GM21526 (cell line): ENCODE results near the gene ADAMTSL4.
A peak's percentile ranks its signal among the peaks of the same experiment; 100 is the strongest.
"Not testable (repeated sequence)": the region's sequence is repeated elsewhere in the genome, so short reads cannot be mapped to it uniquely, and the experiment has no call there.

Experiments
- ATAC-seq: cut with Tn5 transposase; IDR thresholded peaks from one replicate; pipeline ENCODE4 v1.9.1; 2021; ENCODE audit warnings: moderate library complexity; ENCODE audit not compliant: unreplicated experiment, low FRiP score

The ADAMTSL4 gene

GRCh38 chr1:150565240-150565991 is 16.2 kb downstream of the ADAMTSL4 start:
- ATAC-seq = not testable (repeated sequence)

DNA sequence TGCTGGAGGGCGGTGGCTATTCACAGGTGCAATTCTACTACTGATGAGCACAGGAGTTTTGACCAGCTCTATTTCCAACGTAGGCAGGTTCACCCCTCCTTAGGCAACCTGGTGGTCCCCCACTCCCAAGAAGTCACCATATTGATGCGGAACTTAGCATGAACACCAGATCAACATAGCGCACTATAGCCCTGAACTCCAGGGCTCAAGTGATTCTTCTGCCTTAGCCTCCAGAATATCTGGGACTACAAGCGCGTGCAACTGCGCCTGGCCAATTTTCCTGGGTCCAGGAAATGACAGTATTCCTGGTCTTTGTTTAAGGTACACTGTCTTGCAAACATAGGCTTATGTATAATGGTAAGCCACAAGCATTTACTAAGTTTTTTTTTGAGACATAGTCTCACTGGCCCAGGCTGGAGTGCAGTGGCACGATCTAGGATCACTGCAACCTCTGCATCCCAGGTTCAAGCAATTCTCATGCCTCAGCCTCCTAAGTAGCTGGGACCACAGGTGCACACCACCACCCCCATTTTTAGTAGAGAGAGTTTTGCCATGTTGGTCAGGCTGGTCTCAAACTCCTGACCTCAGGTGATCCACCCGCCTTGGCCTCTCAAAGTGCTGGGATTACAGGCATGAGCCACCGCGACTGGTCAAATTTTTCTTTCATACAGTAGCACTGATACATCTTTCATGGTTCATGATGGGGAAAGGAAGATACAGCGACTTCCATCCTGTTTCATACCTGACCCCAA is 17.6 kb downstream of the ADAMTSL4 start:
- ATAC-seq = no peak

- no peak for ATAC-seq
Measured at GRCh38 chr1:150567341-150567716, 18.1 kb downstream of the ADAMTSL4 start.

DNA sequence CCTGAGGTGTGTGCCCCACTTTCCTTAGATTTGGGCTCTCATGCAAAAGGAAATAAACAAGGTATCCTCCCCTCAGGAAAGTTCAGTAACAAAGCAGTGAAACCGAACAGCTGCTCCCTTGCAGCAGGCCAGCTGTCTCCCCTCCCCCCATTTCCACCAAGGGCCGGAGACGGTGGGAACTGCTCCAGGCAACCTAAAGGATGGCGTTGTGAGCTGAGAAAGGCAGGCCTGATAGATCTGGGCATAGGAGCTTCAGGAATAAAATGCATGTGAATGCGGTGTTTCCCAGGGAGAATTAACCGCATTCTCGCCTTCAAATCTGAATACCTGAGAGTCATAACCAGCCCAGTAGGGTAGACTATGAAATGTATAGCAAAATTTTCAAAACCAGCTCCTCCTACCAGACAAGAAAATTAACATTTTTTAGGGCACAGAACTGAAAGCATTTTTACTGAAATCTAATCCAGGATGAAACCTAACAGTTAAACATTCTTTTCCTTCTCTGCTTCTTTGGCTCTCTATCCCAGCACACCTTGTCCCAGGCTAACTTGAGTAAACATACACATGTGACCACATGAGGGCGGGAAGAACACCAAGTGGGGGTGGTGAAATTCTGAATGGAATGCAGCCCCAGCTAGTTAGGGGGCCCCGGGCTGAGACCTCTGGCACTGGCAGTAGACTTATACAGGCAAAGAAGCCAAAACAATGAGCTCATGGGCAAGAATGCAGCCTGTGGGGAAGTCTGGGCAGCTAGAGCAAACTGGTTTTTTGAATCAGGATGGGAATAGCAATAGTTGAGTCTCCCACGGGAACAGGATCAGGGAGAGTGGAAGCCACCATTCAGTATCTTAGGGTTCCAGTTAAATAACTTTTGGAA is 18.7 kb downstream of the ADAMTSL4 start:
- no peak for ATAC-seq

DNA sequence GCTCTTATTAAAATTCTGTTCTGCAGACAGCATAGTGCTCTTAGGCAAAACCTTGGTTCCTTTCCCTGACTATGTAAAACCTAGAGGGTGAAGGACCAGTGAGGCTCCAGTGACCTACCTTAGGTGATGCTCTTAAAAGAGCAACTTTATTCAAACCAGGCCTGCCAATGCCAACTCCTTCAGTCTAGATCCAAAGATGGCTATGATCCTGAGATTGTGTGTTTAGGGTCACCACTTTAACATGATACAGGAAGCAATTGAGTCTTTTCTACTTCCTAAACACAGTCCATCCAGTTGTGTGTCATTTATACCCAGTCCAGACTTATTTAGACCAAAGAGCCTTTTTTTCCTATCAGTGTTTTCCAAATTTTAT is 19.4 kb downstream of the ADAMTSL4 start:
- ATAC-seq = no peak

GRCh38 chr1:150572918-150573647 is 23.9 kb downstream of the ADAMTSL4 start:
- ATAC-seq = no peak

DNA sequence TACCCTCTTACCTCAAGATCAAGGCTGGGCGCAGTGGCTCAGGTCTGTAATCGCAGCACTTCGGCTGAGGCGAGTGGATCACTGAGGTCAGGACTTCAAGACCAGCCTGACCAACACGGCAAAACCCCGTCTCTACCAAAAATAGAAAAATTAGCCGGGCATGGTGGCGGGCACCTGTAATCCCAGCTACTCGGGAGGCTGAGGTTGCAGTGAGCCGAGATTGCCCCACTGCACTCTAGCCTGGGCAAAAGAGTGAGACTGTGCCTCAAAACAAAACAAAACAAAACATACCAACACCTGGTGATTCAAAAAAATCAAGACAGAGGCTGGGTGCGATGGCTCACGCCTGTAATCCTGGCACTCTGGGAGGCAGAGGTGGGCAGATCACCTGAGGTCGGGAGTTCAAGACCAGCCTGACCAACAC is 24.5 kb downstream of the ADAMTSL4 start:
- ATAC-seq = not testable (repeated sequence)

- no peak for ATAC-seq
Measured at GRCh38 chr1:150574260-150575071, 25.3 kb downstream of the ADAMTSL4 start.

- no peak for ATAC-seq
Measured at GRCh38 chr1:150575072-150575489, 25.9 kb downstream of the ADAMTSL4 start.

DNA sequence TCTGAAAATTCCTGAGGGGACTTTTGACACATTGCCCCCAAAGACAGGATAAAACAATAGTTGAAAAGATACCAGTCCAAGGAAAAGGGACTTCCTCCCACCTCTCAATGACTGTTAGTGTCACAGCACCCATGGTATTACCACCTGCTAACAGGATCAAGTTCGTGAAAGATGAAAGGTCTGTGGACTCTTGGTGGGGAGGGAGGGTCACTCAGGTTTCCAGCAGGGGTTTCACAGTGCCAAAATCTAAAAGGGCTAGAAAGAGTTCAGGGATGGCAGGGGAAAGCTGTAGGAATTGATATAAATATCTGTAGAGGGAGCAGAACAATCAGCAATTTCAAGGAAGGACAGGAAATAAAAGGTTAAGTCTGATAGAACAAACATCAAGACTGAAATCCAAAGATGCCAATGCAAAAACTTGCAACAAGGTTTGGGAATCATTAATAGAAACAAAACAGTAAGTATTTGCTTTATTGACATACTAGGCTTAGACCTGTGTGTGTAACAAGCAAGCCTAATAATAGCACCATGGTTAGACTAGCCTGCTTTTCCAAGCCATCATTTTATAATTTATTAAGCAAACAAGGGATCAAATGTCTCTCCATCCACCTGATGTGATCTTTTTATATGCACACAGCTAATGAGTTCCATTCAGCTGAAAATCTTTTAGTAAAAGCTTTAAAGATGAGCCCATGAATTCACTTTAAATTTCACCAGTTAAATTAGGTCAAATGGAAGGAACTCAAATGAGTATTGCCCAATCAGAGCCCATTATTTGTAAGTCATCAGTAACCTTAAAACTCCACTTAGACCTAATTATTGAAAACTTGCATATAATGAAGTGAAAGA is 26.5 kb downstream of the ADAMTSL4 start:
- ATAC-seq = no peak

GRCh38 chr1:150576367-150576711 is 27.1 kb downstream of the ADAMTSL4 start:
- ATAC-seq = no peak

- no peak for ATAC-seq
Measured at GRCh38 chr1:150576794-150577556, 27.8 kb downstream of the ADAMTSL4 start.

- ATAC-seq = no peak
Measured at GRCh38 chr1:150577557-150578271, 28.5 kb downstream of the ADAMTSL4 start.

GRCh38 chr1:150578272-150579109 is 29.3 kb downstream of the ADAMTSL4 start:
- no peak for ATAC-seq

DNA sequence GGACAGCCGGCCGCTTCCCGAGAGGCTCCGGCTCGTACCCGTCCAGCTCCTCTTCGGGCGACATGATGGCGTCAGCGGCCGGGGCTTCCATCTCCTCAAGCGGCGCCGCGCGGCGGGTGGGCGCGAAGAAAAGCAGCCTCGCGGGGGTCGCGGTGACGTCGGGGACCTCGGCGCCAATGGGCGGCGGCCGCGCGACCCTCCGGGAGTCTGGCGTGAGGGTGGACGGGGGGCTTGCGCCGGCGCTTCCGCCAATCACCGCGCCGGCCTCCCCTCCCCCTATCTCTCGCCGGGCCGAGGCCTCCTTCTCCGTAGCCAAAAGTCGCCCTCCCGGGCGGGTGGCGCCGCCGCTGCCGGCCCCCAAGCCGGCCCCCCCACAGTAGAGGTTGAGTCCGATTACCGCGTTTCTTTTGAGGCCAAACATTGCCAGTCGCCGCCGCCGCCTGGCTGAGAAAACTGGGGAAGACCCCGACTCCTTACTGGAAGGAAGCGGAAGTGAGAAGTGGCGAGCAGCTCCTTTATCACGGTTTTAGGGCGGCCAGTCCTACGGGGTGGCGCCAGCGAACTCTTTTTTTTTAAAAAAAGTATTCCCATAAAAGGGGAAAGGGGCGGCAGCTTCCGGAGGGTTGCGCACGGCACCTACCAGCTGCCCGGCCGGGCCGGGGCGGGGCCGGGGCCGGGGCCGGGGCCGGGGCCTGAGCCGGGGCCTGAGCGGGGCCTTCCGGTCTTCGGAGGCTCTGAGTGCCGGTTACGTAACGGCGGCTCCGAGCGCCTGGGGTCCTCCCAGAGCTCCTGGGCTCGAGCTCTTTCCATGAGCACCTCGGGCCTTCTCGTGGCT is 30.1 kb downstream of the ADAMTSL4 start, which contains the start of gene MCL1:
Gene MCL1 (minus strand): TSS at position 501 of the 835 bp plus-strand sequence. CDS start 80 bp downstream, at position 421.
- ATAC-seq = peak; percentile 85
